GM23248 (cell line): ENCODE results near the gene PREB. TPM values are rescaled to one million over a fixed set of nuclear protein-coding genes. Genes with fewer than 3 reads are reported as not detected.

Source experiments
- DNase-seq: peaks from one replicate; pipeline ENCODE4 v3.0.0-alpha.2; 2015
- H2AFZ ChIP-seq: fragments of 200-600 bp; sonication (generic); 2 replicates; pipeline ENCODE4 v1.6.1; 2016; ENCODE audit warnings: antibody characterized with exemption
- H3F3A ChIP-seq: fragments of 200-600 bp; sonication (generic); 2 replicates; pipeline ENCODE4 v1.6.1; 2016; ENCODE audit warnings: mild to moderate bottlenecking, antibody characterized with exemption, mixed run types; ENCODE audit not compliant: insufficient read depth
- H3K27ac ChIP-seq: fragments of 200-600 bp; sonication (generic); 2 replicates; pipeline ENCODE4 v1.5.1; 2016; ENCODE audit warnings: mild to moderate bottlenecking
- H3K27me3 ChIP-seq: fragments of 200-600 bp; sonication (generic); replicated peaks from 2 replicates; pipeline ENCODE4 v1.6.1; 2016; ENCODE audit warnings: mild to moderate bottlenecking; ENCODE audit not compliant: insufficient read depth
- H3K36me3 ChIP-seq: fragments of 200-600 bp; sonication (generic); 2 replicates; pipeline ENCODE4 v1.6.1; 2016; ENCODE audit warnings: low read depth, mild to moderate bottlenecking
- H3K4me1 ChIP-seq: fragments of 200-600 bp; sonication (generic); 2 replicates; pipeline ENCODE4 v1.6.1; 2016; ENCODE audit warnings: mild to moderate bottlenecking; ENCODE audit not compliant: insufficient read depth
- H3K4me2 ChIP-seq: fragments of 200-600 bp; sonication (generic); one replicate; pipeline ENCODE4 v1.6.1; 2016; ENCODE audit warnings: mild to moderate bottlenecking; ENCODE audit not compliant: unreplicated experiment
- H3K4me3 ChIP-seq: fragments of 200-600 bp; sonication (generic); 2 replicates; pipeline ENCODE4 v1.5.1; 2016; ENCODE audit warnings: mild to moderate bottlenecking
- H3K79me2 ChIP-seq: fragments of 200-600 bp; sonication (generic); 2 replicates; pipeline ENCODE4 v1.6.1; 2016; ENCODE audit warnings: mild to moderate bottlenecking; ENCODE audit not compliant: insufficient read depth
- H3K9ac ChIP-seq: fragments of 200-600 bp; sonication (generic); 2 replicates; pipeline ENCODE4 v1.6.1; 2016; ENCODE audit warnings: mild to moderate bottlenecking
- H3K9me2 ChIP-seq: fragments of 200-600 bp; sonication (generic); 2 replicates; pipeline ENCODE4 v1.6.1; 2016; ENCODE audit warnings: mixed run types, mild to moderate bottlenecking, moderate library complexity; ENCODE audit not compliant: insufficient read depth
- H3K9me3 ChIP-seq: fragments of 200-600 bp; sonication (generic); one replicate; pipeline ENCODE4 v1.6.1; 2017; ENCODE audit warnings: low read depth
- H4K20me1 ChIP-seq: fragments of 200-600 bp; sonication (generic); 2 replicates; pipeline ENCODE4 v1.6.0; 2016; ENCODE audit not compliant: insufficient read depth
- EZH2 ChIP-seq: fragments of 200-600 bp; sonication (generic); IDR thresholded peaks from 2 replicates; pipeline ENCODE4 v1.6.1; 2018; ENCODE audit warnings: antibody characterized with exemption, mild to moderate bottlenecking; ENCODE audit not compliant: insufficient read depth, poor library complexity, severe bottlenecking
- EZH2phosphoT487 ChIP-seq: fragments of 200-600 bp; sonication (generic); IDR thresholded peaks from 2 replicates; pipeline ENCODE4 v1.6.1; 2018; ENCODE audit warnings: antibody characterized with exemption, moderate library complexity, mild to moderate bottlenecking, low read depth; ENCODE audit not compliant: insufficient read depth
- WGBS, 2 experiments: methylation state at CpG; one replicate each; pipeline ENCODE4 v1.1.6; 2015 to 2017; ENCODE audit warnings: low lambda C conversion rate in 2 of 2, low coverage in 1 of 2; ENCODE audit errors: missing lambda C conversion rate in 2 of 2; 5-methylcytosine and 5-hydroxymethylcytosine counted together
- in situ Hi-C: fragments of 300-500 bp; cut with MboI; formaldehyde crosslinking; loops from 2 replicates; pipeline ENCODE4 v1.15.0; 2020
- polyA plus RNA-seq: library from polyadenylated mRNA; unstranded; fragments of >200 nt; fragmentation: Nextera tagmentation; extraction: Ambion mirVana; gene quantifications from 2 replicates; pipeline ENCODE4 v1.2.1, GENCODE V29; 2016
- total RNA-seq: library from RNA; depleted of rRNA; stranded (reverse); fragments of >200 nt; shearing (Covaris generic); gene quantifications from 2 replicates; pipeline ENCODE4 v1.2.3, GENCODE V29; 2014

Gene PREB
- total and polyA plus RNA-seq, 2 experiments from 2014 or later: 45.0 to 52.2 TPM

DNA sequence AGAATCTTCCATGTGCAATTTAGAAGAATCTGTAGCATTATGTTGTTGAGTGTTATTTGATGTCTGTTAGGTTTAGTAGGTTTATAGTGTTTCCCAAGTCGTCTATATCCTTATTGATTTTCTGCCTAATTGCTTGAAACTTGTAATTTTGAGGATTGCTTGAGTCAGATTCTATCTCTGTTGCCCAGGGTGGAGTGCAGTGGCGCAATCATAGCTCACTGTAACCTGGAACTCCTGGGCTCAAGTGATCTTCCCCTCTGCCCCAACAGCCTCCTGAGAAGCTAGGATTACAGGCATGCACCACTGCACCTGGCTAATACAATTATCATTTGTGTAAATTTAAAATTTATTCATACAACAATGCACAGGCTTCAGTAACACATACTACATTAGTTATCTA is 11.2 kb upstream of the PREB start:
- H3K79me2 ChIP-seq: no peaks in the 10 kb centered on the region
- H3K4me2 ChIP-seq: no peak overlapping the region
- in situ Hi-C loops: no loop called here
- no peaks in the 10 kb centered on the region for H3K4me1 ChIP-seq
- TF ChIP-seq EZH2: no peak
- no peak for TF ChIP-seq EZH2phosphoT487
- DNase-seq: no peak
- no peak overlapping the region for H3K27ac ChIP-seq
- H3K4me3 ChIP-seq: no peak overlapping the region
- H2AFZ ChIP-seq: no peak overlapping the region
- H3K36me3 ChIP-seq: no peaks in the 10 kb centered on the region
- 49 to 53% methylated on average over 2 of the region's 2 CpGs for WGBS, 2 experiments
- no peaks in the 10 kb centered on the region for H3F3A ChIP-seq
- H3K27me3 ChIP-seq: peaks cover 17% of the 10 kb centered on the region
- H3K9me3 ChIP-seq: no peaks in the 10 kb centered on the region
- no peaks in the 10 kb centered on the region for H4K20me1 ChIP-seq
- no peak overlapping the region for H3K9ac ChIP-seq
- H3K9me2 ChIP-seq: no peaks in the 10 kb centered on the region

DNA sequence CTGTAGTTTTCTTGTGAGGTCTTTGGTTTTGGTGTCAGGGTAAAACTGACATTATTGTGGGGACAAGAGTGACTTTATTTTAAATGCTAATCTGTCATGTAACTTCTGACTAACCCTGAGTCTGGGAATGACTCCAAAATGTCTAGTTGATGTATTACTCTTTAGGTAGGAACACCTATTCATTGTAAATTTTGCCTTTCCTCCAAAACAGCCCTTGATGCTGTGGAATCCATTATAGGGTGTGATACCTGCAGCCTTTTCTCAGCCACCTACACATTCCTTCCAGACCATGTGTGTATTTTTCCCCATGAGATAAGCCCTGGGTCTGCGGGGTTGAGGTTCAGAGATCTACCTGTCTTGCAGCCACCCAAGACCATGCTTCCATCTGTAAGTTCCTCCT is 8.8 kb upstream of the PREB start:
- no peaks in the 10 kb centered on the region for H3K36me3 ChIP-seq
- no peaks in the 10 kb centered on the region for H3K9me2 ChIP-seq
- WGBS, 2 experiments: 63 to 100% methylated on average over 1 of the region's 1 CpG
- H3F3A ChIP-seq: no peaks in the 10 kb centered on the region
- no peaks in the 10 kb centered on the region for H3K4me1 ChIP-seq
- H3K27ac ChIP-seq: no peak overlapping the region
- no peaks in the 10 kb centered on the region for H3K9me3 ChIP-seq
- H3K79me2 ChIP-seq: no peaks in the 10 kb centered on the region
- in situ Hi-C loops: no loop called here
- peaks cover 17% of the 10 kb centered on the region for H3K27me3 ChIP-seq
- no peak overlapping the region for H2AFZ ChIP-seq
- no peak overlapping the region for H3K4me2 ChIP-seq
- no peak overlapping the region for H3K9ac ChIP-seq
- no peak overlapping the region for H3K4me3 ChIP-seq
- DNase-seq: no peak
- no peaks in the 10 kb centered on the region for H4K20me1 ChIP-seq
- TF ChIP-seq EZH2 (no peak), EZH2phosphoT487 (no peak)

DNA sequence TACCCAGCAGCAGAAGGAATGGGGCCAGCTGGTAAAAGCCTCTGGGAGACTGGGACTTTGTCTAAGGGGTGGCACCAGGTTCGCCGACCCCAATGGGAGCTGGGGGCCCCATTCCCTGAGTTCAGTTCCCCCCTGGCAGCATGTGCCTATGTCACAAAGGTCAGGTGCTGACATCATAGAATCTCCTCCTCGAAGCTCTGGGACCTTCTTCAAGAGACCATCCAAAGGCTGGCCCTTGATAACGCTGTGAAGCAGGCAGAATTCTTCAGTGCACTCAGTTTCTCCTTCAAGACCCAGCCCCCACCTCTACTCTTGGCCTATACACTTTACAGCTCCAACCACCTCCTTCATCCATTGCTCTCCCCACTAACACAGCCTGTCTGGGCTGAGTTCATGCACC is 4.9 kb upstream of the PREB start, which contains the start of gene PRR30:
PRR30 (minus strand) TSS at position 101 of the 400 bp plus-strand sequence. CDS start 1,081 bp downstream, outside the sequence.
- 73 to 86% methylated on average over 4 of the region's 4 CpGs for WGBS, 2 experiments
- H3K9me3 ChIP-seq: no peaks in the 10 kb centered on the region
- no peaks in the 10 kb centered on the region for H4K20me1 ChIP-seq
- H3K27me3 ChIP-seq: peaks cover 17% of the 10 kb centered on the region
- no peak within 1 kb of the TSS for H3K4me2 ChIP-seq
- DNase-seq: no peak
- H3F3A ChIP-seq: no peaks in the 10 kb centered on the region
- no peaks in the 10 kb centered on the region for H3K4me1 ChIP-seq
- no peaks in the 10 kb centered on the region for H3K9me2 ChIP-seq
- H3K4me3 ChIP-seq: no peak within 1 kb of the TSS
- H3K9ac ChIP-seq: no peak within 1 kb of the TSS
- H3K36me3 ChIP-seq: no peaks in the 10 kb centered on the region
- no peak for TF ChIP-seq EZH2
- no peak for TF ChIP-seq EZH2phosphoT487
- H3K79me2 ChIP-seq: peaks cover under 1% of the 10 kb centered on the region
- in situ Hi-C loops: no loop called here
- no peak within 1 kb of the TSS for H2AFZ ChIP-seq
- H3K27ac ChIP-seq: no peak within 1 kb of the TSS

DNA sequence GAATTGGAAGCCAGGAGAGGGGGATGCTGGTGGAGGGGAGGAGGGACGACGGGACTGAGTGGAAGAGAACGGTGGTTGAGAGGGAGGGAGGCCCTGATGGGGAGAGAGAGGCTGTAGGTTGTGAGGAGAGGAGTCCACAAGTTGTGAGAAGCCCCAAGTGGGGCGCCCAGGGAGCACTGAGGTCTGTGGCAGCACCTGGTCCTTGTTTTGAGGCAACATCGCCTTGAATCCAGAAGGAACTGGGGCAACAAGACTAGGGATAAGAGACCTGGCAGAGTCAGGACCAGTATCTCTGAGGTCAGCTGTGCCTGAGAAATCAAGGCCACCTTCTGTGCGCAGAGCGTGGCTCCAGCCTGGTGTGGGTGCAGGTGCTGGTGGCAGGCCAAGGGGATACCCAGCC is 3.7 kb upstream of the PREB start:
- no peak for TF ChIP-seq EZH2phosphoT487
- no peak for TF ChIP-seq EZH2
- no peak overlapping the region for H3K4me2 ChIP-seq
- no peak overlapping the region for H2AFZ ChIP-seq
- no peaks in the 10 kb centered on the region for H3K9me3 ChIP-seq
- DNase-seq: no peak
- WGBS, 2 experiments: 67 to 86% methylated on average over 6 to 7 of the region's 7 CpGs
- no peaks in the 10 kb centered on the region for H4K20me1 ChIP-seq
- H3F3A ChIP-seq: no peaks in the 10 kb centered on the region
- no peak overlapping the region for H3K9ac ChIP-seq
- peaks cover 6% of the 10 kb centered on the region; the same call in 1 of the 2 replicates for H3K4me1 ChIP-seq
- H3K27me3 ChIP-seq: peaks cover 7% of the 10 kb centered on the region
- no peak overlapping the region for H3K27ac ChIP-seq
- H3K36me3 ChIP-seq: no peaks in the 10 kb centered on the region
- no peak overlapping the region for H3K4me3 ChIP-seq
- in situ Hi-C loops: no loop called here
- H3K79me2 ChIP-seq: peaks cover 13% of the 10 kb centered on the region
- no peaks in the 10 kb centered on the region for H3K9me2 ChIP-seq
